Measurements from ENCODE around the gene PGLYRP4. TPM values are rescaled to one million over a fixed set of nuclear protein-coding genes. Genes with fewer than 3 reads are reported as not detected.
A peak's percentile ranks its signal among the peaks of the same experiment; 100 is the strongest.

PGLYRP4 gene
- total RNA-seq, 1 donor = not detected

GRCh38 chr1:153375511-153375910 lies 26.9 kb upstream of the PGLYRP4 start, which contains the start of gene S100A12:
S100A12 (minus strand) TSS chr1:153375621; CDS start chr1:153374592, 1,029 bp downstream.
- DNase-seq (ENCODE audit: low read depth) = peak; percentile 78
- H3K4me3 ChIP-seq (ENCODE audit: low read depth, low read length) = no peak within 1 kb of the TSS
- TF ChIP-seq CTCF (IDR thresholded peaks at IDR 0.05; ENCODE audit: insufficient read depth, low read length) = no peak

- no peak for DNase-seq (ENCODE audit: low read depth)
- no peak overlapping the region for H3K4me3 ChIP-seq (ENCODE audit: low read depth, low read length)
- TF ChIP-seq CTCF (IDR thresholded peaks at IDR 0.05; ENCODE audit: insufficient read depth, low read length) = no peak
Measured at GRCh38 chr1:153374071-153374470, 25.4 kb upstream of the PGLYRP4 start.

GRCh38 chr1:153372571-153372970 lies 23.9 kb upstream of the PGLYRP4 start:
- H3K4me3 ChIP-seq (ENCODE audit: low read depth, low read length) = no peak overlapping the region
- no peak for DNase-seq (ENCODE audit: low read depth)
- no peak for TF ChIP-seq CTCF (IDR thresholded peaks at IDR 0.05; ENCODE audit: insufficient read depth, low read length)

DNA sequence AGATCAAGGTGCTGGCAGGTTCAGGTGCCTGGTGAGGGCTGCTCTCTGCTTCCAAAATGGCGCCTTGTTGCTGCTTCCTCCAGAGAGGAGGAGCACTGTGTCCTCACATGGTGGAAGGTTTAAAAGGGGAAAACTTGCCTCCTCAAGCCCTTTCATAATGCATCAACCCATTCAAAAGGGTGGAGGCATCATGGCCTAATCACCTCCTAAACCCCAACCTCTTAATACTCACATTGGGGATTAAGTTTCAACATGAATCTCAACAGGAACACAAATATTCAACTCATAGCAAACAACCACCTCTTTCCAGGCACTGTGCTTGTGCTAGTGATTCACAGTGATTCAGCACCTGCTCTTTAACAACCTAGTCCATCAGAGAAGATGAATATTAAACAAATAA lies 22.6 kb upstream of the PGLYRP4 start:
- TF ChIP-seq CTCF (IDR thresholded peaks at IDR 0.05; ENCODE audit: insufficient read depth, low read length) = no peak
- no peak for DNase-seq (ENCODE audit: low read depth)
- no peak overlapping the region for H3K4me3 ChIP-seq (ENCODE audit: low read depth, low read length)

- H3K4me3 ChIP-seq (ENCODE audit: low read depth, low read length) = no peak overlapping the region
- no peak for TF ChIP-seq CTCF (IDR thresholded peaks at IDR 0.05; ENCODE audit: insufficient read depth, low read length)
- DNase-seq (ENCODE audit: low read depth) = no peak
Measured at GRCh38 chr1:153370146-153370545, 21.5 kb upstream of the PGLYRP4 start.

GRCh38 chr1:153368495-153368894 lies 19.9 kb upstream of the PGLYRP4 start:
- TF ChIP-seq CTCF (IDR thresholded peaks at IDR 0.05; ENCODE audit: insufficient read depth, low read length) = no peak
- no peak overlapping the region for H3K4me3 ChIP-seq (ENCODE audit: low read depth, low read length)
- no peak for DNase-seq (ENCODE audit: low read depth)

DNA sequence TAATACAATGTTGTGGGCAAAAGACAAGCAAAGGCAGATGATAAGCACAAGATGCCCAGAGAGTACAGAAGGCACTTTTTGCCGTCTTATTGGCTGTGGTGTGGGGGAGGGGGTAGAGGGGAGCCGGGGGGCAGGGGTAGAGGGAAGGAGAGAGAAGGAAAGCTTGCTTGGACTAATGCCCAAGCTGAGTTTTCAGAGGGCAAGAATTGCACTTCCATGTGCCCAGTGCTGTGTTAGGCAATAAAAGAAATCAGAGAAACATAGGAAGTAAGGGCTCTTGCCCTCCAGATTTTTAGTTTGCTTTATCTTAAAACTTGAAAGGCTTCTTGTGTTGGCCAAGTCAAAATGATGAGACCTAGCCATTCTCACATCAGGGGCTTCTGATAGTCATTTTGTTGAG lies 18.4 kb upstream of the PGLYRP4 start:
- H3K4me3 ChIP-seq (ENCODE audit: low read depth, low read length) = no peak overlapping the region
- no peak for TF ChIP-seq CTCF (IDR thresholded peaks at IDR 0.05; ENCODE audit: insufficient read depth, low read length)
- DNase-seq (ENCODE audit: low read depth) = no peak

All from fibroblast of the aortic adventitia (primary cell).